GM12878 (cell line): ENCODE data around the gene CLN6. TPM values are rescaled to one million over a fixed set of nuclear protein-coding genes. Genes with fewer than 3 reads are reported as not detected.

Source experiments
- ATAC-seq: fragments of 200-7000 bp; cut with Tn5 transposase; 3 replicates; pipeline ENCODE4 v1.9.1; 2020; ENCODE audit warnings: mild to moderate bottlenecking, moderate library complexity
- BruUV-seq: library from RNA; stranded (reverse); fragments of 400-500 nt; replicated peaks from 2 replicates; lab custom pipeline; 2021; lab: Mats Ljungman, UMichigan
- CTCF ChIA-PET: fragments of 300-600 bp; sonication (Branson Sonifier 250); formaldehyde crosslinking; extraction: SDS; loops from one replicate; lab custom pipeline; 2021; ENCODE audit warnings: inconsistent platforms; lab: Yijun Ruan, JAX
- POLR2A ChIA-PET: fragments of 350-600 bp; formaldehyde crosslinking; extraction: SDS; loops from one replicate; lab custom pipeline; 2021; ENCODE audit warnings: inconsistent platforms; lab: Charles Lee
- RAD21 ChIA-PET: fragments of 300-600 bp; sonication (Branson Sonifier 250); formaldehyde crosslinking; loops from one replicate; lab custom pipeline; 2023; ENCODE audit warnings: antibody characterized with exemption; ENCODE audit not compliant: unreplicated experiment; lab: Charles Lee
- SMC1A ChIA-PET: fragments of 300-600 bp; sonication (Branson Sonifier 250); formaldehyde crosslinking; loops from one replicate; lab custom pipeline; 2023; ENCODE audit not compliant: unreplicated experiment, uncharacterized antibody; lab: Charles Lee
- DNase-seq: peaks from one replicate; pipeline ENCODE4 v3.0.0-alpha.2; 2011; ENCODE audit warnings: low read depth, low spot score
- FAIRE-seq: peaks from 3 replicates; lab custom pipeline; 2011; peaks lifted over from hg19 to GRCh38; lab: Jason Lieb, UNC
- H2AFZ ChIP-seq: 2 replicates; pipeline ENCODE4 v1.6.0; 2011; ENCODE audit warnings: low read depth, low read length, control low read depth; ENCODE audit not compliant: control insufficient read depth
- H3K27ac ChIP-seq: 2 replicates; pipeline ENCODE4 v1.5.1; 2011; ENCODE audit warnings: control low read depth; ENCODE audit not compliant: control insufficient read depth, insufficient read depth
- H3K27me3 ChIP-seq, 2 experiments: replicated peaks in 1 of 2; 2 replicates each; pipeline versions ENCODE4 v1.6.0 to v1.6.1; 2011; ENCODE audit warnings: low read length in 1 of 2; ENCODE audit not compliant: control insufficient read depth in 2 of 2, insufficient read depth in 2 of 2
- H3K36me3 ChIP-seq, 2 experiments: 2 replicates each; pipeline ENCODE4 v1.5.1; 2011; ENCODE audit warnings: low read length in 1 of 2; ENCODE audit not compliant: control insufficient read depth in 2 of 2, insufficient read depth in 2 of 2
- H3K4me1 ChIP-seq: 2 replicates; pipeline ENCODE4 v1.6.1; 2011; ENCODE audit warnings: mild to moderate bottlenecking, low read length, moderate library complexity, mixed read lengths; ENCODE audit not compliant: control insufficient read depth, insufficient read depth
- H3K4me2 ChIP-seq: 2 replicates; pipeline ENCODE4 v1.6.0; 2011; ENCODE audit warnings: control low read depth; ENCODE audit not compliant: control insufficient read depth, insufficient read depth
- H3K4me3 ChIP-seq: fragments of 200-600 bp; sonication (generic); 2 replicates; pipeline ENCODE4 v1.5.1; 2016
- H3K79me2 ChIP-seq: 2 replicates; pipeline ENCODE4 v1.6.0; 2011; ENCODE audit warnings: low read length; ENCODE audit not compliant: control insufficient read depth, insufficient read depth
- H3K9ac ChIP-seq: 2 replicates; pipeline ENCODE4 v1.8.0; 2011; ENCODE audit warnings: low read length, control low read depth, mixed read lengths; ENCODE audit not compliant: control insufficient read depth, insufficient read depth
- H3K9me3 ChIP-seq: replicated peaks from 3 replicates; pipeline ENCODE4 v1.5.1; 2011; ENCODE audit warnings: mild to moderate bottlenecking, low read length; ENCODE audit not compliant: control insufficient read depth, insufficient read depth
- H4K20me1 ChIP-seq: 2 replicates; pipeline ENCODE4 v1.6.0; 2011; ENCODE audit not compliant: control insufficient read depth, insufficient read depth
- ASH2L ChIP-seq: fragments of 300-600, 200-600 bp; sonication (generic); IDR thresholded peaks from 2 replicates; pipeline ENCODE4 v1.6.1; 2017; ENCODE audit warnings: low read depth, mild to moderate bottlenecking, borderline replicate concordance
- BCL11A ChIP-seq: IDR thresholded peaks from 2 replicates; pipeline ENCODE4 v1.6.1; 2011; ENCODE audit warnings: low read depth, low read length
- CHD4 ChIP-seq: fragments of 200-600 bp; sonication (generic); IDR thresholded peaks from 2 replicates; pipeline ENCODE4 v1.6.1; 2016; ENCODE audit warnings: mild to moderate bottlenecking
- E2F4 ChIP-seq: IDR thresholded peaks from 2 replicates; pipeline ENCODE4 v1.6.1; 2012; ENCODE audit warnings: low read depth, low read length, improper control_type of control experiment
- EP300 ChIP-seq, 2 experiments: fragments of 150-350 bp in 1 of 2; IDR thresholded peaks; 2 replicates each; pipeline ENCODE4 v1.6.1; 2011 to 2012; ENCODE audit warnings: low read depth in 2 of 2, low read length in 2 of 2, borderline replicate concordance in 1 of 2, improper control_type of control experiment in 1 of 2, inconsistent platforms in 1 of 2; ENCODE audit not compliant: control insufficient read depth in 1 of 2
- IRF5 ChIP-seq: fragments of 450-650 bp; IDR thresholded peaks from 2 replicates; pipeline ENCODE4 v1.6.1; 2017; ENCODE audit warnings: borderline replicate concordance
- MXI1 ChIP-seq: fragments of 150-350 bp; IDR thresholded peaks from 2 replicates; pipeline ENCODE4 v1.6.1; 2011; ENCODE audit warnings: low read depth, mild to moderate bottlenecking, inconsistent platforms, low read length, improper control_type of control experiment
- MYB ChIP-seq: fragments of 150-350 bp; IDR thresholded peaks from 2 replicates; pipeline ENCODE4 v1.6.1; 2014; ENCODE audit warnings: mild to moderate bottlenecking, low read depth, low read length, borderline replicate concordance
- NFYA ChIP-seq: IDR thresholded peaks from 2 replicates; pipeline ENCODE4 v1.6.1; 2011; ENCODE audit warnings: low read depth, mild to moderate bottlenecking, low read length, improper control_type of control experiment, borderline replicate concordance
- NR2C2 ChIP-seq: IDR thresholded peaks from 2 replicates; pipeline ENCODE4 v1.6.1; 2011; ENCODE audit warnings: borderline replicate concordance, low read depth; ENCODE audit not compliant: control insufficient read depth, insufficient read length
- POLR2AphosphoS5 ChIP-seq: IDR thresholded peaks from 2 replicates; pipeline ENCODE4 v1.6.1; 2011; ENCODE audit warnings: mild to moderate bottlenecking, low read length, inconsistent platforms
- RAD21 ChIP-seq: IDR thresholded peaks from 2 replicates; pipeline ENCODE4 v1.6.1; 2011; ENCODE audit warnings: mild to moderate bottlenecking, low read depth, low read length, moderate library complexity; ENCODE audit not compliant: insufficient read depth
- RFX5 ChIP-seq: IDR thresholded peaks from 2 replicates; pipeline ENCODE4 v1.6.1; 2011; ENCODE audit warnings: low read depth, low read length, improper control_type of control experiment
- SMARCA5 ChIP-seq: fragments of 450-650 bp; IDR thresholded peaks from 2 replicates; pipeline ENCODE4 v1.6.1; 2017; ENCODE audit warnings: mild to moderate bottlenecking
- STAT1 ChIP-seq: fragments of 450-650 bp; conservative IDR thresholded peaks from 2 replicates; pipeline ENCODE4 v1.6.1; 2014; ENCODE audit warnings: antibody characterized with exemption, mild to moderate bottlenecking
- ZBTB4 ChIP-seq: fragments of 450-650 bp; formaldehyde crosslinking; IDR thresholded peaks from 2 replicates; pipeline ENCODE4 v1.4.0; 2022; ENCODE audit warnings: mild to moderate bottlenecking, moderate library complexity
- WGBS: methylation state at CpG from one replicate; pipeline ENCODE4 v1.1.6; 2016; ENCODE audit warnings: low lambda C conversion rate; ENCODE audit not compliant: insufficient replicate concordance, insufficient coverage; ENCODE audit errors: missing lambda C conversion rate; 5-methylcytosine and 5-hydroxymethylcytosine counted together
- in situ Hi-C: fragments of 300-500 bp; cut with MboI; formaldehyde crosslinking; loops from 9 replicates; pipeline ENCODE4 v1.14.3; 2018; ENCODE audit warnings: mixed read lengths
- intact Hi-C: fragments of 100-400 bp; cut with micrococcal nuclease; formaldehyde crosslinking; loops from one replicate; pipeline ENCODE4 v1.14.2; 2022; ENCODE audit not compliant: unreplicated experiment
- polyA plus RNA-seq, 11 experiments: library from polyadenylated mRNA; depleted of rRNA in 4 of 11; unstranded in 6 of 11; stranded (reverse) in 5 of 11; fragments of >200 nt; fragmentation: Nextera tagmentation in 4 of 11; fragmentation: Illumina TruSeq in 1 of 11; extraction: Ambion mirVana in 4 of 11; extraction: Trizol in 1 of 11; gene quantifications; 1 replicate in 1 of 11; 2 replicates in 10 of 11; pipeline versions ENCODE4 v1.2.1 to v1.2.3, GENCODE V29; 2011 to 2016; ENCODE audit warnings: inconsistent platforms in 2 of 11, missing spikeins in 2 of 11, low read depth in 1 of 11
- total RNA-seq, 4 experiments: library from RNA; depleted of rRNA in 3 of 4; stranded (reverse); fragments of >200 nt in 3 of 4; fragmentation: Illumina TruSeq in 1 of 4; extraction: Trizol in 1 of 4; gene quantifications; 2 replicates each; pipeline versions ENCODE4 v1.2.1 to v1.2.3, GENCODE V29; 2013 to 2021

Gene CLN6
- total and polyA plus RNA-seq, 10 of the 15 experiments (the other 5 are each of a cell fraction or from before 2014, with no cell fraction given) = 0.74 to 69.0 (median 30.3) TPM

- ATAC-seq (no peak), DNase-seq (no peak), FAIRE-seq (no peak)
- H3K4me1 ChIP-seq = peaks cover 5% of the 10 kb centered on the region
- H3K9ac ChIP-seq = no peak overlapping the region
- H3K9me3 ChIP-seq = no peaks in the 10 kb centered on the region
- RAD21 ChIA-PET = no interaction called here
- no peak overlapping the region for H3K27ac ChIP-seq
- SMC1A ChIA-PET = interaction anchor here (0.6 kb wide), 1 partner anchor 10 kb away, joined by 3 read pairs; no protein-coding TSS in a partner anchor
- BruUV-seq = TSS peak; percentile 1
- peaks cover 11 to 36% of the 10 kb centered on the region in 2 experiments for H3K36me3 ChIP-seq
- CTCF ChIA-PET = interaction anchor here (0.9 kb wide), 1 partner anchor 67 kb away, joined by 3 read pairs; no protein-coding TSS in a partner anchor
- no peak overlapping the region for H3K4me3 ChIP-seq
- intact Hi-C loops (no loop called here), in situ Hi-C loops (no loop called here)
- 96% methylated on average over 5 of the region's 5 CpGs for whole genome bisulfite sequencing
- H3K27me3 ChIP-seq = no peaks in the 10 kb centered on the region
- no peaks in the 10 kb centered on the region for H4K20me1 ChIP-seq
- POLR2A ChIA-PET = no interaction called here
- no peak overlapping the region for H2AFZ ChIP-seq
- H3K4me2 ChIP-seq = no peak overlapping the region
- H3K79me2 ChIP-seq = no peaks in the 10 kb centered on the region
- no peak for TF ChIP-seq E2F4
- no peak for TF ChIP-seq POLR2AphosphoS5
- no peak for TF ChIP-seq NFYA
- no peak for TF ChIP-seq EP300 (IDR thresholded peaks at IDR 0.05; ENCODE audit: borderline replicate concordance in 1 of 2, control insufficient read depth in 1 of 2, low read depth in 2 of 2, low read length in 2 of 2)
- no peak for TF ChIP-seq BCL11A
- no peak for TF ChIP-seq STAT1
- TF ChIP-seq CHD4 = no peak
- TF ChIP-seq ZBTB4 (CRISPR knock-in tag) = no peak
- no peak for TF ChIP-seq RFX5
- TF ChIP-seq RAD21 = no peak
- no peak for TF ChIP-seq MXI1
- no peak for TF ChIP-seq NR2C2
- TF ChIP-seq IRF5 = no peak
- TF ChIP-seq MYB = no peak
- no peak for TF ChIP-seq ASH2L
- TF ChIP-seq SMARCA5 = no peak
These were observed 45.8 kb downstream of the CLN6 start for GRCh38 chr15:68183616-68184315.
